ENCODE results near the gene PTPRD.
"Not testable (repeated sequence)": the region's sequence is repeated elsewhere in the genome, so short reads cannot be mapped to it uniquely, and the experiment has no call there.

The PTPRD gene

DNA sequence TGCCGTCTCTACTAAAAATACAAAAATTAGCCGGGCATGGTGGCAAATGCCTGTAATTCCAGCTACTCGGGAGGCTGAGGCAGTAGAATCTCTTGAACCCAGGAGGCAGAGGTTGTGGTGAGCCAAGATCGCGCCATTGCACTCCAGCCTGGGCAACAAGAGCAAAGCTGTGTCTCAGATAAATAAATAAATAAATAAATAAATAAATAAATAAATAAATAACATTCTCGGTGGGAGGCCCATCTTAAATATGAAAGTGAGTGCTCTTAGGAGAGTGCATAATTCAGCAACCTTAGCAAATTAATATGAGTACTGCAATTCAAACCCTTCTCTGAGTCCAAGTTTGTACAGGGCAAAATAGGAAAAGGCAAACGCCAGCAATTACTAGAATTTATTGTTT, 1302.1 kb downstream of the PTPRD start:
- DNase-seq (ENCODE audit: low read depth): not testable (repeated sequence)

DNA sequence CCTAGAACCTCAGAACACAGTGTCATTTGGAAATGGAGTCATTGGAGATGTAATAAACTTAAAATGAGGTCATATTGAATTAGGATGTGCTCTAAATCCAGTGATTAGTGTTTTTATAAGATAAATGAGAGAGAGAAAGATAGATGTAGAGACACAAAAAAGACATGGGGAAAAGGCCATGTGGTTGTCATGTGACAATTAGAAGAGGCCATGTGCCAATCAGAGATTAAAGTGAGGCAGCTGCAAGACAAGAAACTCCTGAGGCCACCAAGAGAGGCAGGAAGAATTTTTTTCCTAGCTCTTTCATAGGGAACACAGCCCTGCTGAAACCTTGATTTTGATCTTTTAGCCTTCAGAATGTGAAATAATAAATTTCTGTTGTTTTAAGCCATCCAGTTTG, 1307.2 kb downstream of the PTPRD start:
- DNase-seq (ENCODE audit: low read depth): no peak

DNA sequence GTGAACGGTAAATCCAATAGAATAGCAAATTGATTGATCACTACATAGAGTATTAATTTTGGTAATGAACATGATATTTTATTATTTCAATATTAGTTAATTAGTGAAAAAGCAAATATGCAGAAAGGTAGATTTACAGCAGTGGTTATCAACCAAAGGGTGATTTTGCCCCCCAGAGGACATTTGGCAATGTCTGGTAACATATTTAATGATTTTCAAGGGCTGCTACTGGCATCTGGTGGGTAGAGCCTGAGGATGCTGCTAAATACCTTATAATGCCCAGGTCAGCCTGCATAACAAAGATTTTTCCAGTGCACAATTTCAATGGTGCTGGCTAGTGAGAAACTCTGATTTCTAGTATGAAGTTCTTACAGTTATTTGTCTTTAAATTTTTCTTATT, 1313.7 kb downstream of the PTPRD start:
- no peak for DNase-seq (ENCODE audit: low read depth)

DNA sequence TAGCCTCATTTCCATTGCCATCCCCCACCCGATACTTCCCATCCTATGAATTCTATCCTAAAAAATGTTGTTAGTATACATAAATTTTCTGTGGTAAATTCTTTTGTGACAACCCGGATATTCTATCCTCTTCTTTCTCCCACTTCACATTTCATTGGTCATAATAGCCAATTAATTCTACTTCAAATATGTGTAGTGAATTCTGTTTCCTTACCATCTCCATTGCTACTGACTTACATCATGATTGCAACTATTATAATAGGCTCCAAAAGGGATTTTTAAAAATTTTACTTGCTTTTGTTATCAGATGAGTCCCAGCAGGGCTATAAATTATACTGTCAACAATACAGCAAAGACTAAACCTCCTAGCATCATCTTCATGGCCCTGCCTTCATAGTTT, 1326.8 kb downstream of the PTPRD start:
- no peak for DNase-seq (ENCODE audit: low read depth)

DNA sequence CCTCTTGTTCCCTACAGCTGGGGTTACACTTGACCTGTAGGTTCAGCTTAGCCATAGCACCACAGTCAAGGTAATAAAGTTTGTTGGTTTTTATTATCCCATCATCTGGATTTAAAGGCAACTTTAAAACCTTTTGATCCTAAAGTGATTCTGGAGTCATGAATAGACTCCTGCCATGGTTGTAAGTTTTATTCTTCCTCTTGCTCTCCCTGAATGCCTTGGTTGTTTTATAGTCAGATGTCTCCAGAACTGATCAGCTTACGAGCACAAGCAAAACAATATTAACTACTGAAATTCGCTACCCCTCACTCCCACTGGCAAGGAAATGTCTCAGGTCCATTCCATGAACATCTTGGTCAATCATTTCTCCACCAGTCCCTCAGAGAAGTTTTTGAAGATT, 1328.6 kb downstream of the PTPRD start:
- no peak for DNase-seq (ENCODE audit: low read depth)

DNA sequence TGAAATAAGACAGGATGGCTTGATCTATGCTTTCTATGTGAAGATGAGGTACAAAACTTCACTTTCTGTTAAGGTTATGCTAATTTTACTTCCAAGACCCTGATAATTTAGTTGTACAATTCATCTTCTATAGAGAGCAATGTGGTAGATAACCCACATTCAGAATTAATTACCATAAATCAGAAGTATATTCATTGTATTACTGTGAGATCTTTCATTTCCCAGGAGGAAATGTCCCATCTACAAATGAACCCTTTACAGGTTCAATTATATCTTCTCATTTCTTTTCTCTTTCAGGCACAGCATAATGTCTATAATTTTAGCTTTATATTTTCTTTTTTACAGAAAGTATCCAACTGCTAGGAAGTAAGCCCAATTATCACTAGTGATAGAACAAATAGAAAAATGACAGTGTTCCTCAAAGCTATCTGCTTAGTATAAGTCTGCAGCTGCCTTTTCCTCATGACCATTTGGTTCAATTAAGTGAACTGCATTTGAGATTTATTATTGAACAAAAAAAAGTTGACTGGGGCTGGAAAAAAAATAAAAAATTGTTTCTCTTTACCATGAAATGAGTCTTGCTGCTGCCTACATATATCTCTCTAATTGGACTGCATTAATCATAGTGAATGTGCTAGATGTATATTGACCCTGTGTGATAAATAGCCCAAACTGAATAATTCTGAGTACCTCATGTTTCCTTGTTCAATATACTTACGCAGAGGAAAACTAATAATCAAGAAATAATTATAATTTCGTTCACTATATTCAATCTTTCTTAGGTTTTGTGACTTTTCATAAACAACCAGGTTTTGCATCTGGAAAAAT, 1329.4 kb downstream of the PTPRD start:
- no peak for DNase-seq (ENCODE audit: low read depth)

DNA sequence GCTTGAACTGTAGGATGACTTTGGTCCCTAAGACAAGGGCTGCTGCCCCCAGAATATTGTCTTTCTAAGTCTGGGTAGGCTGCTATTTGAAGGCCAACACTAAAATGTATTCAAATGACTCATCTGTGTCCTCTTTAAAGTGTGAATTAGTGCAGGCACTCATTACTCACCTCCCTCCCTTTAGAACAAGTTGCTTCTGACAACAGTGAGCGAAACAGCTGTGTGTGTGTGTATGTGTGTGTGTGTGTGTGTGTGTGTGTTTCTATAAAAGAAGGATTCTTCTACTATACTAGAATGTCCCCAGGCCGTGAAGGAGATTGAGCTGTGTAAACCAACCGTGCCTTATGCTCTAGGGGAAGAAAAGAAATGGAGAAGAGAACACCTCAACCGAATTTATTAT, 1337.2 kb downstream of the PTPRD start:
- DNase-seq (ENCODE audit: low read depth): no peak

DNA sequence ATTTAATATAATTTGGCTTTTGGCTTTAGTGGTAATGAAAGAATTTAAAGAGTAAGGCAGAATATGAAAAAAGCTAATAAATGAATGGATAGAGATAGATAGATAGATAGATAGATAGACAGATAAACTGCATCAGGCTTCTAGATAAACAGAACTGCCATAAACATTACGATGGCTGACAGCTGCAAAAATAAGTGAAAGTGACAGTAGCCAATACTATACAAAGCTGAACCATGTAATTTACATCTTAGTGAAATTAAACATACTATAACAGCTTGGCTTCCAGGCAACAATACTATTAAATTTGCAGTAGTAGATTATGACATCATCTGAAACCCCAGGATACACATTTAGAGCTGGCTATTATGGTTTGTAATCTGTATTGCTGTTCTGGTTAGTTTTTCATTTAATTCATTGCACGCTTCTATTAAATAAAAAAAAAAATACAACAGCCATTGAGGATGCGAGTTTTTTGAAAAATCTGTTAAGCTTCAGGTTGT, 1354.8 kb downstream of the PTPRD start:
- no peak for DNase-seq (ENCODE audit: low read depth)

DNA sequence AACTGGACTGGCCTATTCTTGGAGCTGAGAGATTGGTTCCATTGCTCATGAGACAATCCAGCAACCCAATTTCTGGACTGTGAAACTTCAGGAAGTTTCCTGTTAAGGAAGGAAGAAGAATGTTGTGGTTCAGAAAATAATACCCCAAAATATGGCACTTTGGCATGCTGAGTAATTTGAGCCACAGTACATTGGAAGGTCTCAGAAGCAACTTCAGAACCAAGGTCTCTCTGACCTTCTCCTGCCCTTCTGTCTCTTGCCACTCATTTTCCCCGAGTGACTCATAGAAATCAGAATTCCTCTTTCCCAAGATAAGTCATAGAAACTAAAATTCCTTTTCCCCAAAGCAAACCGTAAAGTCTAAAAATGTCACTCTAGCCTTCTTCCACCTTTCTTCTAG, 1366.1 kb downstream of the PTPRD start:
- no peak for DNase-seq (ENCODE audit: low read depth)

DNA sequence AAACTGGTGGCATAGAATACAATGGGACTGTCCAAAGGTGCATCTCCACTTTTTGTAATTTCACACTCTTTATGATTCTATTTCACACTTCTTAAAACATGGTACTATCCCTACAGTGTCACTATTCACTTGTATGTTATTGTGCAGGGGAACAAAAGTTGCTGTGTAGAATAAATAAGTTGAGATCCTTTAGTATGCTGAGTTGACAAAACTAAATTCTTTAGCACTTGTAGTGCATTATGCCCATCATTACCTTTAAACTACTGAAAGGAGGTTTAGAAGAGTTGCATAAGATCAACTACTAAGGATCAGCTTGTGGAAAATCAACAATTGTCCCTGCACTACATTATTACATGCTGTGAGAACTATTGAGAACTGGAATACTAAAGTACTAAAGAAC, 1380.9 kb downstream of the PTPRD start:
- DNase-seq (ENCODE audit: low read depth): no peak

DNA sequence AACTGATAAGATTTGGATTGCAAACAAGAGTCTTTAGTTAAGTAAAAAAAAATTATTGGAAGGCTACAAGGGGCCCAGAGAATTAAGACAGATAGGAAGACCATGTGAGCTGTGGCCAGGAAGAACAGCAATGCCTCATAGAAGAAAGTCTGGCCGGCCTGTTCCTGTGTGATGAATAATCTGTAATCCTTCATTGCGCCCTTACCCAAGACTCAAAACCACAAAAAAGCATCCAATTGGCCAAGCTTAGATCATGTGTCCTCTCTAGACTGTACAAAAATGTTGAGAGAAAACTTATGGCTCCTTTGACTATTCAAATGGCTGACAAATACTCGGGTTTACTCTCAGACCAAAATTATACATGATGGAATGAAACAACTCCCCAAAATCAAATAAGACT, 1383.5 kb downstream of the PTPRD start:
- DNase-seq (ENCODE audit: low read depth): no peak

DNA sequence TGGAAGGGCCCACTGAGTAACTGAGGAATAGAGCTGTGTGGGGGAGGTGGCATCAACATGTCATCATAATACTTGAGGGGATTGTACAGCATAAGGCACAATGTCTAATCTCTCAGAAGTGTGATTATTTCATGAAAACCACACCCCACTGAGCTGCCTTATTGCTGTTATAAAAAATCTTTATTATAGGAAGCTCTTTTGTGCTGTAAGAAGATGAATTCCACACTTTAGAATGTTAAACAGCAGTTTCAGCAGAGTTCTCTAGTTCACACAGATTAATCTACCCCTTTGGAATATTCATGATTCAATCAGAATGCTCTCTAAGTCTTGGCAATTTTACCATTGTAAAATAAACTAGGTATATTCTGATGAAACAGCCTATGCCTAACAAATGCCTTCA, 1389.6 kb downstream of the PTPRD start:
- DNase-seq (ENCODE audit: low read depth): no peak

DNA sequence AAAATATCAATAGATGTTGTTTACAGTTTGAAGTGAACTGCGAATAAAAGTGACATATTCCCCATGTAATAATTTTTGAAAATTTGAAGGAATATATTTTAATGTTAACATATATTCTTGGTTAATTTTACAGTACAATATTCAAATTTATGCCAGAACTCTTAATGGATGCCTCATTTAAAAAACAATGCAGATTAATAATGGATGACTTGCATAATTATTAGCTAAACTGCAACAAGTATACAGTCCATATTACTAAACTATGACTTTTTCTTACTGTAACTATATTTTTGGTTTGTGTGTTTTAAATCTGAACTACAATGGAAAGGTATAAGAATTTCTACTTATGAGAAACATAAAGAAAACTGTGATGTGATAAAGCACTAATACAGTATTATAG, 1390.1 kb downstream of the PTPRD start:
- no peak for DNase-seq (ENCODE audit: low read depth)

DNA sequence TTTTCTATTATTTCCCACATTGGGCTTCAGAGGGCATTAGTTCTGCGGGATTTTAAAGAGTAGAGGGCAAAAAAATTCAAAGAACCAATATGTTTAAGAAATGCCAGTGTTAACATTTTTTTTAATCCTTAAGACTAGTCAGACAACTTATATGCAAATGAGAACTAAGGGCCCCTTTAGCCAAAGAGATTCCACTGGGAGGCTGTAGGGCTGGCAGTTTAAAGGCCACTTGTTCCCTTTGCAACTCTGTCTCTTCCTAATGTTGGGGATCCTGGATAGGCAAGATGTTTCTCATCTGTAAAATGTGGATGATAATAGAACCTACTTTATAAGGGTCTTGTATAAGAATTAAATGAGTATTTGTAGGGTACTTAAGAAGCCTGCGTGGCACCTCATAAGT, 1395.9 kb downstream of the PTPRD start:
- no peak for DNase-seq (ENCODE audit: low read depth)

DNA sequence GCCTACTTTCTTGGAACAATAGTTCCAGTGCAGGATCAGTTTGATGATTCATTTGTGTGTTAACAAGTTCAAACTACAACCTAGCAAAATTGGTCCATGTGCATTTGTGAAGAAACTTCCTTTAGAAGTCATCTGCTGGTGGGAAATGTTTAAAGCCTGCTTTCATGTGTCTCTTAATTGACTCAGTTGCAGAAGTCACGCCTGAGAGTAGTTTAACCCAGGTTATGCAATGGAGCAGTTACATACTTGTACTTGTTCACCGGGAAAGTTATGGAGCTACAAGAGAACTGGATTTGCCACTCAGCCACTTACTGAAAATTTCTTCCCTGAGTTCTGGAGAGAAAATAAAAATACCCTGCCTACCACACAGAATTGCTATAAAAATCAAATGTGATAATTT, 1397.8 kb downstream of the PTPRD start:
- no peak for DNase-seq (ENCODE audit: low read depth)

DNA sequence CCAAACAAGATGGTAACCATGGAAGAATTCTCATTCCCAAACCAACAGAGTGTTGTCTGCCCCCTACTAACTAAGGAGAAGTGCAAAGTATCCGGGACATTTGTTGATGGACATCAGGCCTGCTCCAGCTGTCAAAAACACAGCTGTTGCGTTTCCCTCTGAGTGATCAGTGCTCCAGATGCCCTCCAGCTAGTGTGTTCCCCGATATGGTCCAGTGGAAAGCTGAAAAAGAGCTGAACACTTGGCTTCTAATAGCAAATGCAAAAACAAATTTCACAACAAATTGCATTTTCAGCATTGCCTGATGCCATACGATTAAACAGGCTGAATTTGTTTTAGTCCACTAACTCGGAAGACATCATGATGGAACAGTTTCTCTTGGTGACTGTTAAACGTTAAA, 1398.7 kb downstream of the PTPRD start:
- DNase-seq (ENCODE audit: low read depth): no peak

DNA sequence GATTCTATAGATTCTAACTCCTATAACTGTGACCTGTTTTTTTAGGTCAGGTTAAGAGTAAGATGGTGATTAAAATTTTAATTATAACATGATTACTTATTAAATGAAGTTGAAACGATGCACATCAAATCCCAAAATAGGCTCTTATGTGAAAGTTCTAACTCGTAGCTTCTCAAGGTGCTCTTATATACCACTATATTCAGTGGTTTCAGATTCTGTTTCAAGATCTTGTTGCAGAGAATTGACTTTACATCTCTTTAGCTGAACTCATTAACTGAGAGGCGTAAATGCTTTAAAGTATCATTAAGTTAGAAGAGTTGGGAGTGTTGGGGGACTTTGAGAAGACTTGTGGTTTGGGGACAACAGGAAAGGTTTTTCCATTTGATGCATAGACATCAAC, 1399.8 kb downstream of the PTPRD start:
- no peak for DNase-seq (ENCODE audit: low read depth)

DNA sequence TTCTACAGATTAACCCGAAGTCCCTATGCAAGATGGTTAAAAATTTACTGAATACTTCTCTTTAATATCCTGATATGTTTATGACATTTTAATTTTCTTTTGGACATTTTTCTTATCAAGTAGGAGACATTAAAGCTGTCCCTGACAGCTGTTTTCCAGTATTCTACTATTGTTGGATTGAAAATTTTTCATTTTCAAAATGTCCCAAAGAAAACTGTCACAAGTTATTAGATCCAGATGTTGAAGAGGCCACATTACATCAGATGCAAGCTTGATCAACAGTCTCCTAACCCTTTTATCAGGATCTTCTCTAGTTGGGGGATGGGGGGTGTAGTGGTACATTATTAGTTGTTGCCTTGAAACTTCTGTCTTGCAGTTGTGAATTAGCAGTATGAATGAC, 1410.5 kb downstream of the PTPRD start:
- no peak for DNase-seq (ENCODE audit: low read depth)

DNA sequence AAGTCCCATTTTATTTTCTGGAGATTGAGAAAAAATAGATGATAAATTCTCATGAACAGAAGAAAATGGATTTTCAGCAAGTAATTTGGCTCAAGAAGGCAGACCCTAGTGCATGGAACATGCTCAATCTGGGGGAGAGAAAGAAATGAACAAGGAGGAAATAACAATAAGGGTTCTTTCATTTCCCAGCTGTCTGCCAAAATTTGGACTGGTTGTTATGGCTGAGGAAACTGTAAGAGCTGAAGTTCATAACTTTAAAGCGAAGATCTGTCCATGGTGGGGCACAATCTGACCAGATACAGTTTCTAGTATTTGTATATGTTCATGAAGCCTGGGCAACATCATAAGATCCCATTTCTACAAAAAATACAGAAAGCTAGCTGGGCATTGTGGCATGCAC, 1426.7 kb downstream of the PTPRD start:
- DNase-seq (ENCODE audit: low read depth): no peak

DNA sequence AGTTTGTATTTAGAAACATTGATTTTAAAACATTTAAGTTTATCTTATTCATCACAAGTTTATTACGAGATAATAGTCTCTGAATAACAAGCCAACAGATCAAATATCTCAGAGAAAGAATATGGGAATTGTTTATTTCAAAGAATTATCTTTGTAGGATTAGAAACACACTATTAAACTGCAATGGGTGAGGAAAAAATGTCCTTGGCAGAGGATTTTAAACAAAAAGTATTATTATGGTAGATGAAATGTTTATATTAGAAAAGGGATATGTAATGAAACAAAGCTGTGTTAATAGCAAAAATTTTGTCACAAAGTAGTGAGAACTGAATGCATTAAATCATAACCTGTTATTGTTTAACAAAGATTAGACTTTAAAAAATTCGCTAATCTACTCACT, 1430.4 kb downstream of the PTPRD start:
- no peak for DNase-seq (ENCODE audit: low read depth)

DNA sequence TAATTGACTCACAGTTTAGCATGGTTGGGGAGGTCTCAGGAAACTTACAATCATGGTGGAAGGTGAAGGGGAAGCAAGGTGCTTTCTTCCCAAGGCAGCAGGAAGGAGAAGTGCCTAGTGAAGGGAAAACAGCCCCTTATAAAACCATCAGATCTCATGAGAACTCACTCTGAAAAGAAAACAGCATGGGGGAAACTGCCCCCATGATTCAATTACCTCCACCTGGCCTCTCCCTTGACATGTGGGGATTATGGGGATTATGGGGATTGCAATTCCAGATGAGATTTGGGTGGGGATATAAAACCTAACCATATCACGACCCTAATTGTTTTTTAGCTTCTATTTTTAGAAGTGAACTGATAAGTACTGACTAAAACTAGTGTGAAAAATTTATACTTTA, 1435.7 kb downstream of the PTPRD start:
- no peak for DNase-seq (ENCODE audit: low read depth)

DNA sequence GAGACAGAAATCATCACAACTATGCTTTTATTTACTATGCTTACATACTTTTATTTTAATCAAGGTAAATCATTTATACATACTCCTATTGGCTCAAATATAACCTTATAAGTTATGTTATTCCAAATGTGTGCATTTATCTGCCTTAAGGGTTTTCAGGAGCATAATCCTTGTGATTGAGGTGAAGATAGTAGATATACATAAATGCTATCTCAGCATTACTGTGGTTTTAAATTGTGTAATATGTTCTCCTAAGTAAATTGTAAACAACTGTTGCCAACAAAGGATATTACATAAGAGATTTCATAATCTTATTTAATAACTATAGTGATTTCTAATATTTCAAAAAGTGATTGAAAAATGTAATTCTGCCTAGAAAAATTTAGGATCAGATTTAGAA, 1438.4 kb downstream of the PTPRD start:
- no peak for DNase-seq (ENCODE audit: low read depth)

DNA sequence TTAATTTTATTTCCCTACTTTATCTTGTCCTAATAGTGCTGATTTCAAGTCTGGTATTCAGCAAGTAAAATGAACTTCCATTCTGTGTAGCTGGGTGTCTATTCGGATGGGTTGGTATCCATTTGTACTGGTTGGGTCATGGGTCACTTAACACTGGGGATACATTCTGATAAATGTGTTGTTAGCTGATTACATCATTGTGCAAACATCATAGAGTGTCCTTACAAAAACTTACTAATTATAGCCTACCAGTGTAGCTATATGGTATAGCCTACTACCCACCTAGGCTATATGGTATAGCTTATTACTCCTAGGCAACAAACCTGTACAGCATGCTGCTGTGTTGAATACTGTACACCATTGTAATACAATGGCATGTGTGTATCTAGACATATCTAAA, 1439.5 kb downstream of the PTPRD start:
- DNase-seq (ENCODE audit: low read depth): no peak

DNA sequence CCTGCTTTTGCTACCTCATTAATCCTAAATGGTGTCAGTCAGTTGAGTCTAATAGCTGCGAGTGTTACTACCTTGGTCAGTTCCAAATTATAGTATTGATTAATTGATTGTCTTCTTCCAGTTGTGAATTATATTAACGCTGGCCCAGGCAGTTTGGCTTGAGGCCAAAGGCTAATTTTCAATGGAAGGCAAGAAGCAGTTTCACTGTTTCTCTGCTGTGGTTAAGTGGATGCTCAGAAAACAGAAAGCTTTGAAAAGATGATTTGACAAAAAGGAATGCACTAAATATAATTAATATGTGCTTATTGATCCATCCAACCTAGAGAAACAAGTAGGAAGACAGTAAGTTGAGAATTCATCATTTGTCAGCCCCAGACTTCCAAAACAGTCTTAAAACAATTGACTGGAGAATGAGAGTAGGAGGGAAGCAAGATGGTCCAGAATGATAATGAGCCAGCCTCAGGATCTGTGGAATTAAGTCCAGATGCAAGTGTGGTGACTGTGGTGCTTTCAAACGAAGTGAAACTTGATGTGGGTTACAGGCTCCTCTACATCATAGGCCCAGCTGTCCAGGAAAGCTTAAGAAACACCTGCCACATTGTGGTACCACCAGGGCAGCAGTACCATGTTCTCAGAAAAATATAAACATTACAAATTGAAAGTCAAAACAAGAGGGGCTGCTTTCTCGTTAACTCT, 1442.2 kb downstream of the PTPRD start:
- DNase-seq (ENCODE audit: low read depth): no peak
